UCSD-AML1 (cell line): Measurements from ENCODE around the gene HERC6.
A peak's percentile ranks its signal among the peaks of the same experiment; 100 is the strongest.
"Not testable (repeated sequence)": the region's sequence is repeated elsewhere in the genome, so short reads cannot be mapped to it uniquely, and the experiment has no call there.

ENCODE experiments used
- DNase-seq: peaks from one replicate; lab custom pipeline; 2025; ENCODE audit not compliant: unreplicated experiment; lab: John Stamatoyannopoulos, UW

Gene HERC6

DNA sequence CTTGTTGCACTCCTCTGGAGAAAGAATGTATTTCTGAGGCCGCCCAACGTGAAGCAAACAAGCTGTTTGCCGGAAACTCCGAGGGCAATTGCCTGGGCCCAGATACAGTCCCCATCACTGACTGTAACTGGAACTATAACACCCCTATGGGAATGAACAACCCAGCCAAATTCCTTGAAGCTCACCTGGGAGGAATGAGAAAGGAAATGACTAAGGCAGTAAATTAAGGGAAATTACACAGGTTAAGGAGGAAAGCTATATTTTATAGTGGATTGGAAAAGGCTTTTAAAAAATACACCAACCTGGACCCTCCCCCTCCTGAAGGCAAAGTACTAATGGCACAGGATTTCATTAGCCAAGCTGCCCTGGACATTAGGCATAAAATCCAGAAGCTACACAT is 66.6 kb downstream of the HERC6 start:
- DNase-seq: no peak

DNA sequence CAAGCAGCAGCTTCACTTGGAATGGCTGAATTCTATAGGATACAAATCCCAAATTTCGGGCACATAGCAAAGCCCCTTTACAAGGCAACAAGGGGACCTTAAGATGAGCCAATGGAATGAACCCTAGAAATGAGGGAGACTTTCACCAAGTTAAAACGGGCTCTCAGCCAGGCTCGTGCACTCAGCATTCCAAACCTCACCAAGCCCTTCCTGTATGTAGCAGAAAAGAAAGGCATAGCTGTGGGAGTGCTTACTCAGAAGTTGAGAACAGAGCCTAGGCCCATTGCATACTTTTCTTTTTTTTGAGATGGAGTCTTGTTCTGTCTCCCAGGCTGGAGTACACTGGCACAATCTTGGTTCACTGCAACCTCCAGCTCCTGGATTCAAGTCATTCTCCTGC is 67.5 kb downstream of the HERC6 start:
- DNase-seq: no peak

- no peak for DNase-seq
These were observed 68.9 kb downstream of the HERC6 start for GRCh38 chr4:88447371-88448095.

DNA sequence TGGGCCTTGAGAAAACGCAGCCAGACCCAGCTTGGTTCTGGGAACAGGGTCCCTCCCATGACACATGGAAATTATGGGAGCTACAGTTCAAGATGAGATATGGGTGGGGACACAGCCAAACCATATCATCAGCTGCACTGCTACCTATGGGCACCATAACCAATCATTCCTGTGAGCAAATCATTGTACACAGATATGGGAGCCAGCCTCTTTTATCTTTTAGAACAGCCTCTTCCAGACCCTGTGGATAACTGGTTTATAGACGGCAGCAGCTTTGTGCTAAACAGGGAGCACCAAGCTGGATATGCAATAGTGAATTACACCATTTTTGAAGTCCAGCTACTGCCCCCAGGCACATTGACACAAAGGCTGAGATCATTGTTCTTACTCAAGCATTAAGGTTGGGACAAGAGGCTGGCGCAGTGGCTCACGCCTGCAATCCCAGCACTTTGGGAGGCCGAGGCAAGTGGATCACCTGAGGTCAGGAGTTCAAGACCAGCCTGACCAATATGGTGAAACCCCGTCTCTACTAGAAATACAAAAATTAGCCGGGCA is 69.6 kb downstream of the HERC6 start:
- DNase-seq: not testable (repeated sequence)

DNA sequence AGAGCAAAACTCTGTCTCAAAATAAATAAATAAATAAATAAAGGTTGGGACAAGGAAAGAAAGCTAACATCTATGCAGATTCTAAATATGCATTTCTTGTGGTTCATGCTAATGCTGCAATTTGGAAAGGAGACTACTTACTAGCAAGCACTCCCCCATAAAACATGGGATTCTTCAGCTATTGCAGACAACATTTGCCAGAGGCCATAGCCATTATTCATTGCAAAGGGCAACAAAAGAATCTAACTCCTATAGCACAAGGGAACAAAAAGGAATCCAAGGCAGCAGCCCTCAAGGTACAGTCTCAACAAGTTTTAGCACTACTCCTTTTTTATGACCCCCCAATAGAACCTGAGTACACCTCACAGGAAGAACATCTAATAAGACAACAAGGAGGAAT is 70.2 kb downstream of the HERC6 start:
- no peak for DNase-seq

DNA sequence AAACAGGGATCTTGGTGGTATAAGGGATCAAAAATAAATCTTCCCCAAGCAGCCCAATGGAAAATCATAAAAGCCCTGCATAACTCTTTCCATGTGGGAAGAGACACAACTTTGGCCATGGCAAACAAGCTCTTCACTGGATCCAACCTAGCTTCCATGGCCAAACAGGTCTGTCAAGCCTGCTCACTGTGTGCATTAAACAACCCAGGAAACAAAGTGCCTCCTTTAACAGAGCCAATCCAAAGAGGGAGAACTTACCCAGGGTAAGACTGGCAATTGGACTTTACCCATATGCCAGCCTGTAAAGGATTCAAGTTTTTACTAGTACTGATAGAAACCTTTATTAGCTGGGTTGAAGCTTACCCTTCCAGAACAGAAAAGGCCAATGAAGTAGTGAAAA is 70.6 kb downstream of the HERC6 start:
- DNase-seq: no peak

GRCh38 chr4:88451205-88451604 is 72.6 kb downstream of the HERC6 start:
- DNase-seq: no peak

- no peak for DNase-seq
These were observed 74.3 kb downstream of the HERC6 start for GRCh38 chr4:88452912-88453311.

DNA sequence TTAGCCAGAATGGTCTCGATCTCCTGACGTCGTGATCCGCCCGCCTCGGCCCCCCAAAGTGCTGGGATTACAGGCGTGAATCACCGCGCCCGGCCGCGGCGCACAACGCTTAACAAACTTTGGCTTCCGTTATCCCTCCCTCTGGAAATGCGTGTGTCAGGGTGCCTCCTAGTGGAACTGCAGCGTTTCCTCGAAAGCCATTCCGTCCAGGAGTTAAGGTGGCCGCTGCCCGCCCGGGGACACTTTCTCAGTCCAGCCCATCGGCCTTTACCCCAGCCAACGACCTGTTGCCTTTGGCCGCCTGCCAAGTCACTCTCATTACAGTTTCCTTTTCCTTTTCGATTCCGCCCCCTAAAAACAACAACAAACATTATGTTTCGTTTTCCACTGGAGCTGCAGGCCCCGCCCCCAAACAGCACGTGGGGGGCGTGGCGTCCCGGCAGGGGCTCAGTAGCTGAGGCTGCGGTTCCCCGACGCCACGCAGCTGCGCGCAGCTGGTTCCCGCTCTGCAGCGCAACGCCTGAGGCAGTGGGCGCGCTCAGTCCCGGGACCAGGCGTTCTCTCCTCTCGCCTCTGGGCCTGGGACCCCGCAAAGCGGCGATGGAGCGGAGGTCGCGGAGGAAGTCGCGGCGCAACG is 78.1 kb downstream of the HERC6 start, which contains the start of gene HERC5:
Gene HERC5 (plus strand): TSS at position 450 of the 637 bp plus-strand sequence. CDS start 151 bp downstream, at position 601.
- DNase-seq: peak; percentile 93

- DNase-seq: no peak
These were observed 78.9 kb downstream of the HERC6 start for GRCh38 chr4:88457307-88458103.

GRCh38 chr4:88458104-88458740 is 79.6 kb downstream of the HERC6 start:
- DNase-seq: no peak

DNA sequence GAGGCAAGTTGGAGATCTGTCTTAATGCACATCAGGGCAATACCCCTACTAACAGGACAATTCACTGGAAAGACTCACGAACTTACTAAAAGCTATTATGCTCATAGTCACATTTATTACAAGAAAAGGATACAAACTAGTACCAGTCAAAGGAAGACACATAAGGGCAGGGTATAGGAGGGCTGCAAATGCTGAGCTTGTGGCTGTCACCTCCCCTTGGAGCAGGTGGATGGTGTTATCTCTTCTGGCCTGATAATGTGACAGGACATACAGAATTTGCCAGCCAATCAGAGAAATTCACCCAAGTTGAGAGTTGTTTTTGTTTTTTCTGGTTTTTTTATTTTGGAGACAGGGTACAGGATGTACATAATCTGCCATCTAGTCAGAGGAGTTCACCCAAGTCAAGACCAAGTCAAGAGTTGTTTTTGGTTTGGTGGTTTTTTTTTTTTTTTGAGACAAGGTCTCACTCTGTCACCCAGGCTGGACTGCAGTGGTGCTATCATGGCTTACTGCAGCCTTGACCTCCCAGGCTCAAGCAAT is 87.1 kb downstream of the HERC6 start:
- no peak for DNase-seq

DNA sequence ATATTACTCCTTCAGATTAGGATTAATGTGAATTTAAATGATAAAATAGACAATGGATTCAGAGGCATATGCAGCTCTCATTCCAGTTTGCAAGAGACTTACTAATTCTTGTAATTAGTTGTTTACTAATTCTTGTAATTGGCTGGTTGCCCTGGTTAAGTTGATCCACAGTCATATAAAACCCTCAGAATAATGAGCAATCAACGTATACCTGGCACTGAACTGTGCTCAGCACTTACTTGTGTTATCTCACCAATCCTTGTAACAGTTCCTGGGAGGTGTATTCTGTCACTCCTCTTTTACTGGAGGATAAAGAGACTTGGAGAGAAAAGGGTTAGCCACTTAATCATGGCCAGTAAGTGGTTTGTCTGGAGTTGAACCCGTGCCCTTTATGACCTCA is 88.7 kb downstream of the HERC6 start:
- no peak for DNase-seq

DNA sequence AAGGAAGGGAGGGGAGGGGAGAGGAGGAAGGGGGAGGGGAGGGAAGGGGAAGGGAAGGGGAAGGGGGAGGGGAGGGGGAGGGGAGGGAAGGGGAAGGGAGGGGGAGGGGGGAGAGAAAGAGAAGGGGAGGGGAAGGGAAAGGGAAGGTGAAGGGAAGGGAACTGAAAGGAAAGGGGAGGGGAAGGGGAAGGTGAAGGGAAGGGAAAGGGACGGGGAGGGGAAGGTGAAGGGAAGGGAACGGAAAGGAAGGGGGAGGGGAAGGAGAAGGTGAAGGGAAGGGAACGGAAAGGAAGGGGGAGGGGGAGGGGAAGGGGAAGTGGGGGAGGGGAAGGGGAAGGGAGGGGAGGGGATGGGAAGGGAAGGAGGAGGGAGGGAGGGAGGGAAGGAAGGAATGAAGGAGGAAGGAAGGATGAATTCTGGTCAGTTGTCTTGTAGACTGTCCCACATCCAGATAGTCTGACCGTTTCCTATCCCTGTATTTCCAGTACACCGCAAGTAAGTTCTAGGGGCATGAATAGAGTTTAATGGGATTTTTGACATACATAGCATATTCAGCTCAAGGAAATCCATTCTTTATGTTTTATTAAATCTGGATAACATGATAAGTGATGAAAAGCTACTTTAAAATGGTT is 98.7 kb downstream of the HERC6 start:
- DNase-seq: no peak

DNA sequence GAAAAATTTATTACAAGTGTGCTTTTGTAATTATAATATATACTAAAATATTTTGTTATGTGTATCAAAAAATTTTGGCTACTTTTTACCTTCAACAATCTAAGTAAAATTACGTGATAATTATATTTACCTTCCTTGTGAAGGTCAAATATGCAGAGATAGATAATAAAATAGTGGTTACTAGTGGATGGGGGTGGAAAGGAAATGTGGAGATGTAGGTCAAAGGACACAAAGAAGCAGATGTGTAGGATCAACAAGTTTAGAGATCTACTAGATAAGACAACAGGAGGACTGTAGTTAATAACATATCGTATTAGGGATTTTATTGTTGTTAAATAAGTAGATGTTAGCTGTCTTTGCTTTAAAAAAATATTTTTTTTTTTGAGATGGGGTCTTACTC is 99.6 kb downstream of the HERC6 start:
- no peak for DNase-seq

DNA sequence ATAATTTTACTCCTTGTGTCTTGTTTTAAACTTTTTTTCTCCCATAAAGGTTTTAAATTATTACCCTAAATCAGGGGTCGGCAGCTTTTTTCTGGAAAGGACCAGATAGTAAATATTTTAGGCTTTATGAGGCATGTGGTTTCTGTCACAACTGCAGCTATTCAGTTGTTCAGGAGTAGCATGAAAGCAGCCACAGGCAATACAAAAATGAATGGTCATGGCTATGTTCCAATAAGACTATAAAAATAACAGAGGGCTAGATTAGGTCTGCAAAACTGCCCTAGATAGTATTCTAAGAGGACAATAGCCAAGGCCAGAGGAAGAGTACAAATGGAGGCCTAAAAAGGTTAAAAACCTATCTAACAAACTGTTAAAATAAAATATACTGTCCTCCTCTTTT is 102.9 kb downstream of the HERC6 start:
- DNase-seq: no peak

- DNase-seq: no peak
These were observed 110.6 kb downstream of the HERC6 start for GRCh38 chr4:88489100-88489761.
